ENCODE results near the gene TSC22D4.

The TSC22D4 gene

DNA sequence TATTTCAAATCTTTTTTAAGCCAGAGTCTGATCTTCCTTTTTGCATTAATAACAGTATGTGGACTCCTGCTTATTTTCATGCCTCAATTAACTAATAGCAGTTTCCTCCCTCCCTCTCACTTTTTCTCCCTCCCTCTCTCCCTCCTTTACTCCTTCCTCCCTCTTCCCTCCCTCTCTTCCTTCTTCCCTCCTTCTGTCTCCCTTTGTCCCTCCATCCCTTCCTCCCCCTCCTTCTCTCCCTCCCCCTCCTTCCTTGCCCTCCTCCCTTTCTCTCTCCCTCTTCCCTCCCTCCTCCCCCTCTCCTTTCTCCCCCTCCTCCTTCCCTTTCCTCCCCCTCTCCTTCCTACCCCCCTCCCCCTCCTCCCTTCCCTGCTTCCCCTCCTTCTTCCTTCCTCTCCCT lies 52.5 kb downstream of the TSC22D4 start:
- DNase-seq = no peak

DNA sequence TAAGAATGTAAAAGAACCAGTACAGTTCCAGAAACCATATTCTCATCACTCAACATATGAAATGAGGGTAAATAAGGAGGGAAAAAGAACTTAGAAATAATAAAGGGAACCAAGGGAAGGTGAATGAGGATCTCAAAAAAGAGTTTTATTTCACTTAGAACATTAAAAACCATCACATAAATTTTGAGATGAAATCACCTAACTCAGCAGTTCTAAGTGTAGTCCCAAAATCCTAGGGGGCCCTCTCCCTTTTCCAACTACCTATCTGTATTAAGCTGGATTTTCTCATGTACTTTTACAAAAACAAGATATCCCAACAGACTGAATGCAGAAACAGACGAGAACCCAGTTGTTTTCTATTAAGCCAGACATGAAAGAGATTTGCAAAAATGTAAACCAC lies 53.7 kb downstream of the TSC22D4 start:
- no peak for DNase-seq

DNA sequence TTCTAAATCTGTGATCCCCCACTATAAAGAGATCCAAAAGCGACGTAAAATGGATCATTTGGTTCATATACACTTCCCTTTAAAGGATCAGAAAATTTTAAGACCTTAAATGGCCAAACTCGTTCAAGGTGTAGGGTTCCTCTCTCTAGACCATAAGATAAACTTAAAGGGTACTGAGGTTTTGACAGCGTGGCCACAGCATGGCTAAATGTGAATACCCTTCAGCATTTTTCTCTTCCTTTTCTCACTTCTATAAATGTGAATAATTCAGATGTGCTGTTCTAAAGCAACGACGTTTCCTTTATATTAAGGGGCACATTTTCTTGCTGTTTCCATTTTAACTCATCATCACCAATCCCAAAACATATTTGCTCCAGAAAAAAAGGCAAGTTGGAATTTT lies 55.7 kb downstream of the TSC22D4 start:
- no peak for DNase-seq

DNA sequence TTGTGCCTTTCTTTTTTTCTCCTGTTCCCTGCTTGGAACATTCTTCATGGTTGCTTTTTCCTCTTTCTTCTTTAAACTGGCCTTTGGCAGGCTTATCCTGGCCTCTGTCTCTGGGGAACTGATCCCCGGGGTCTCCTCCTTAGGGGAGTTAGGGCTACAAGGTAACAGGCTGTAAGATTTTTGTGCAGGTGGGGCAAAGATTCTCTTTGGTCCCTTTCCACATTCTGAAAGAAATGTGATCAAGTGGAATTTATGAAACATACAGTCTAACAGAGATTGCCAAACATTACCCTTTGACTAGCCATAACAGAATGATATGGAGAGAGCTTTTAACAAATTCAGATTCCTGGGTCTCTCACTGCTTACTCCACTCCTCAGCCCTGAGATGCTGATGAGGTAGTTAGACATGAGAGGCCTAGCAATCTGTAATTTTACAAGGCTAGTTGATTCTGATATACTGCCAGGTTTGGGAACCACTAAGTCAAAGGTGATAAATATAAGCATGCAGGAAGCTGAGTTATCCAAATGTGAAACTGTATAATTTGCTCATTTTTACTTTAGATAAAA lies 59.3 kb downstream of the TSC22D4 start:
- DNase-seq = no peak

DNA sequence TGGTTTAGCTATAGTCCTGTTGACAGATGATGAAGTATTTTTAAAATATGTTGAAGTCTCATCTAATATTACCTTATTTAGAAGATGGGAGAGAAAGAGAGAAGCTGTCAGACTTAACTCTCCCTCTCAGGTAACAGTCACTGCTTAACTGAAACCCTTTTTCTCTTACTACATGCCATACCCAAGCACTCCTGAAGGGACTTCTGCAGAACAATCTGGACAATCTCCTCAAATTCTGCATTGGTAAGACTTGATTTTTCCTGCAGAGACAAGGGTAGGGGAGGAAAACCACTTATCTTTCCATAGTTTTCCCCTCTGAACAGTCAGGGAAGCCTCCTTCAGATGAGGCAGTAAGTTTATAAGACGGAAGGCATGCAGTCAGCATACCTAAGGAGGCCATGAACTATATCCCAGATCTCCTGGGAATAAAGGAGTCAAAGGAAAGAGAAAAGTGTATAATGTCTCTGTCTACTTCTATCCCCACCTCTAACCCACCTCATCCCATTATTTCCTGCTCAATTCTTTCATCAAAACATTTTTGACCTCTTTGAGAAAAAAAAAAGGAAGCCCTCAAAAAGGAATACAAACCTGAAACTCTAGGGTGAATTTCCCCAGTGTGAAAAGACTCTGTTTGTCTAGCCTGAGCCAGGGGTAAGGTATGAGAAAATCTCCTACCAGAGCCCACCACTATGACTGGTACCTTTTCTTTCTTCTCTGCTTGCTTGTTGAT lies 59.9 kb downstream of the TSC22D4 start:
- DNase-seq = no peak
